SK-N-SH treated with all-trans-retinoic acid at 6 μM for 48 hours (cell line): ENCODE data around the gene TPK1.

ENCODE experiments used
- ATAC-seq: fragments of 200-7000 bp; cut with Tn5 transposase; 3 replicates; pipeline ENCODE4 v1.9.1; 2020; ENCODE audit warnings: mild to moderate bottlenecking, moderate library complexity
- BACH2 ChIP-seq: fragments of 250-450 bp; sonication (Bioruptor Pico); IDR thresholded peaks from 2 replicates; pipeline ENCODE4 v1.9.0; 2021; ENCODE audit warnings: mild to moderate bottlenecking, borderline replicate concordance
- CREB5 ChIP-seq: fragments of 250-450 bp; sonication (Bioruptor Pico); IDR thresholded peaks from 2 replicates; pipeline ENCODE4 v1.5.1; 2020; ENCODE audit warnings: low read depth, mild to moderate bottlenecking, moderate library complexity
- CSRNP3 ChIP-seq: fragments of 250-450 bp; sonication (Bioruptor Pico); IDR thresholded peaks from 2 replicates; pipeline ENCODE4 v1.5.1; 2021; ENCODE audit warnings: mild to moderate bottlenecking, moderate library complexity
- ESRRG ChIP-seq: fragments of 250-450 bp; sonication (Bioruptor Pico); IDR thresholded peaks from 2 replicates; pipeline ENCODE4 v1.6.1; 2021; ENCODE audit warnings: mild to moderate bottlenecking
- GLIS3 ChIP-seq: fragments of 250-450 bp; sonication (Bioruptor Pico); IDR thresholded peaks from 2 replicates; pipeline ENCODE4 v1.5.0; 2020; ENCODE audit warnings: mild to moderate bottlenecking, moderate library complexity
- OSR1 ChIP-seq: fragments of 250-450 bp; sonication (Bioruptor Pico); IDR thresholded peaks from 2 replicates; pipeline ENCODE4 v1.8.0; 2022; ENCODE audit warnings: moderate library complexity, mild to moderate bottlenecking, inconsistent platforms
- PATZ1 ChIP-seq: fragments of 250-450 bp; sonication (Bioruptor Pico); IDR thresholded peaks from 2 replicates; pipeline ENCODE4 v1.8.0; 2020; ENCODE audit warnings: mild to moderate bottlenecking, moderate library complexity, borderline replicate concordance
- POU6F1 ChIP-seq: fragments of 250-450 bp; sonication (Bioruptor Pico); IDR thresholded peaks from 2 replicates; pipeline ENCODE4 v1.8.0; 2021; ENCODE audit warnings: low read depth, mild to moderate bottlenecking, moderate library complexity, borderline replicate concordance
- PPARA ChIP-seq: fragments of 250-450 bp; sonication (Bioruptor Pico); IDR thresholded peaks from 2 replicates; pipeline ENCODE4 v1.5.0; 2020; ENCODE audit warnings: mild to moderate bottlenecking, borderline replicate concordance
- RARB ChIP-seq: fragments of 250-450 bp; sonication (Bioruptor Pico); IDR thresholded peaks from 2 replicates; pipeline ENCODE4 v1.8.0; 2021; ENCODE audit warnings: mild to moderate bottlenecking, moderate library complexity
- SNAI2 ChIP-seq: fragments of 250-450 bp; sonication (Bioruptor Pico); IDR thresholded peaks from 2 replicates; pipeline ENCODE4 v1.5.0; 2020; ENCODE audit warnings: mild to moderate bottlenecking, moderate library complexity
- TCF4 ChIP-seq: fragments of 250-450 bp; sonication (Bioruptor Pico); IDR thresholded peaks from 2 replicates; pipeline ENCODE4 v1.8.0; 2021; ENCODE audit warnings: mild to moderate bottlenecking, moderate library complexity, borderline replicate concordance
- TOX ChIP-seq: fragments of 250-450 bp; sonication (Bioruptor Pico); IDR thresholded peaks from 2 replicates; pipeline ENCODE4 v1.8.0; 2021; ENCODE audit warnings: mild to moderate bottlenecking, moderate library complexity, borderline replicate concordance
- TSHZ2 ChIP-seq: fragments of 250-450 bp; sonication (Bioruptor Pico); IDR thresholded peaks from 2 replicates; pipeline ENCODE4 v1.5.0; 2020; ENCODE audit warnings: mild to moderate bottlenecking, moderate library complexity
- ZNF565 ChIP-seq: fragments of 450-650 bp; formaldehyde crosslinking; conservative IDR thresholded peaks from 2 replicates; pipeline ENCODE4 v1.5.0; 2020; ENCODE audit warnings: low read depth, mild to moderate bottlenecking, moderate library complexity
- ZNF70 ChIP-seq: fragments of 450-650 bp; formaldehyde crosslinking; IDR thresholded peaks from 2 replicates; pipeline ENCODE4 v1.5.0; 2020; ENCODE audit warnings: mild to moderate bottlenecking, moderate library complexity

Gene TPK1

GRCh38 chr7:144470078-144470477 lies 365.8 kb downstream of the TPK1 start:
- no peak for ATAC-seq
- TF ChIP-seq GLIS3 (no peak), ZNF565 (CRISPR knock-in tag) (no peak), OSR1 (CRISPR knock-in tag) (no peak), CSRNP3 (CRISPR knock-in tag) (no peak), BACH2 (CRISPR knock-in tag) (no peak), RARB (CRISPR knock-in tag) (no peak), CREB5 (no peak), ZNF70 (no peak), TSHZ2 (CRISPR knock-in tag) (no peak), POU6F1 (CRISPR knock-in tag) (no peak), SNAI2 (no peak), PATZ1 (CRISPR knock-in tag) (no peak), ESRRG (no peak), TCF4 (CRISPR knock-in tag) (no peak), TOX (CRISPR knock-in tag) (no peak), PPARA (no peak)

GRCh38 chr7:144468990-144469732 lies 366.7 kb downstream of the TPK1 start:
- ATAC-seq = no peak

More at GRCh38 chr7:144468990-144469732, 366.7 kb downstream of the TPK1 start:
- TF ChIP-seq CREB5 (no peak), ESRRG (no peak), TCF4 (CRISPR knock-in tag) (no peak), TSHZ2 (CRISPR knock-in tag) (no peak), GLIS3 (no peak), POU6F1 (CRISPR knock-in tag) (no peak), CSRNP3 (CRISPR knock-in tag) (no peak)
